AG20443 (cell line): ENCODE measurements around the gene HES7.
A peak's percentile ranks its signal among the peaks of the same experiment; 100 is the strongest.

Source experiments
- DNase-seq: peaks from one replicate; pipeline ENCODE4 v3.0.0; 2012; ENCODE audit warnings: low spot score, mixed read lengths

Gene HES7

GRCh38 chr17:8142887-8143580, 19.1 kb upstream of the HES7 start:
- DNase-seq, result no peak

DNA sequence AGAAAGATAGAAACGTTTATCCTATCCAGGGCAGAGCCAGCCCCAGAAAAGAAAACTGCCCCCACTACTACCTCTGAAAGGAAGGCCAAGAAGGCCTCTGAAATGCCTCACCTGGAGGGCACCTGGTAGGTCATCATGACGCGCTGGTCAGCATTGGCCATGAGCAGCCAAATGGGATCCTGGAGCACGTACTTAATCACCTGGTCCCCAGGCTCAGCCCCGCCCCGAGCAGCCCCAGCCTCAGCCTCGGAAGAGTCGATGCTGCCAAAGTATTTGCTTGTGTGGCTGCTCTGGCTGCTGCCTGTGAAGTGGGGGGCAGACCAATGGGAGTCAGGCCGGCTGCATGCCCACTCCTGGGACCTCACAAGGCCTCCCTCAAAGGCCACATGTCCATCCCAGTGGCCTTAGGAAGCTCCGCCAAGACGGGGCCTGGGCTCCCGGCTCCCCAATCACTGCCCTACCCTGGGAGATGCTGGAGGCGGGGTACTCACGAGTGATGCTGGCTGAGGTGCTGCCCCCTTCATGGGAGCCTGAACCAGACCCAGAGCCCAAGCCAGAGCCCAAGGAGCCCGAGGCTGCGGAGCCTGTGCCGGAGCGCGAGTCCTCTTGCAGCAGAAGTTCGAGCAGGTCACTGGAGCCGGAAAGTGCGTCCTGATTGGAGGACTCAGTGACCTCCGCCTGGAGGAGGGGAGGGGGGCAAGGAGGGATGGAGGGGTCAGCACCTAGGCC, 18.4 kb upstream of the HES7 start:
- no peak for DNase-seq

DNA sequence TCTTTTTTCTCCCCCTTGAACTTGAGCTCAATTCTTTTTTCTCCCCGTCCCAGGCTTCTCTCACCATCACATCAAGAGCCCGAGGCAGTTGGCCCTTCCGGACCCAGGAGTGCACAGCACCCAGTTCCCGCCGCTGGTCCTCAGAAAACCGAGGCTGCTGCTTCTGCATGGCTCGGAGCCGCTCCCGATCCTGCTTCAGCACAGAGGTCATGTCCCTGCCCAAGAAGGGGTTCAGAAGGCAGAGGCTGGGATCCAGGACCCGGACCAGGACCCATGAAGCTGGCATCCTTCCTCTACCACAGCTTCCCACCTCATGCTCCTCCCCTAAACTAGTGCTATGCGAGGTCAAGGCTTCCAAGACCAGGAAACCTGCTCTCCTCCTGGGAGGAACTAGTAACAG, 17.8 kb upstream of the HES7 start:
- DNase-seq, result no peak

DNA sequence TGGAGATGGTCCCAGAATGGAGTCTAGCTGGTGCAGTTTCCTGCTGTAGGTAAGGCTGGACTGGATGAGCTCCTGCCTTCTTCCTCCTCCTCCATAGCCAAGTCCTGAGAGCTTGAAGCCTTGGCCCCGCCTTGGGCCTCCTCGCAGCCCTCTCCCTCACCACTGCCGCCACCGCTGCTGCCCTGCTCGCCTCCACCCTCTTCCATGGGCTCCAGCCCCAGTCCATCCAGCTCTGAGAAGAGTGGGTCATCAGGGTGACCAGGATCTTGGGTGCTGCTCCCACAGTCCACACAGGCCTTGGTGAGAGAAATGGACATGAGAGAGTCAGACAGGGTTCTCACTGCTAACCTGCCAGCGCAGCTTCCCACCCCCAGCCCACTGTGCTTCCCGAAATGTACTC, 17.1 kb upstream of the HES7 start:
- DNase-seq, result no peak

- DNase-seq, result no peak
Observed at GRCh38 chr17:8140065-8141029, 16.4 kb upstream of the HES7 start.

- DNase-seq, result peak; percentile 92
Observed at GRCh38 chr17:8138672-8139371, 14.9 kb upstream of the HES7 start.

- no peak for DNase-seq
Observed at GRCh38 chr17:8138374-8138671, 14.4 kb upstream of the HES7 start.

DNA sequence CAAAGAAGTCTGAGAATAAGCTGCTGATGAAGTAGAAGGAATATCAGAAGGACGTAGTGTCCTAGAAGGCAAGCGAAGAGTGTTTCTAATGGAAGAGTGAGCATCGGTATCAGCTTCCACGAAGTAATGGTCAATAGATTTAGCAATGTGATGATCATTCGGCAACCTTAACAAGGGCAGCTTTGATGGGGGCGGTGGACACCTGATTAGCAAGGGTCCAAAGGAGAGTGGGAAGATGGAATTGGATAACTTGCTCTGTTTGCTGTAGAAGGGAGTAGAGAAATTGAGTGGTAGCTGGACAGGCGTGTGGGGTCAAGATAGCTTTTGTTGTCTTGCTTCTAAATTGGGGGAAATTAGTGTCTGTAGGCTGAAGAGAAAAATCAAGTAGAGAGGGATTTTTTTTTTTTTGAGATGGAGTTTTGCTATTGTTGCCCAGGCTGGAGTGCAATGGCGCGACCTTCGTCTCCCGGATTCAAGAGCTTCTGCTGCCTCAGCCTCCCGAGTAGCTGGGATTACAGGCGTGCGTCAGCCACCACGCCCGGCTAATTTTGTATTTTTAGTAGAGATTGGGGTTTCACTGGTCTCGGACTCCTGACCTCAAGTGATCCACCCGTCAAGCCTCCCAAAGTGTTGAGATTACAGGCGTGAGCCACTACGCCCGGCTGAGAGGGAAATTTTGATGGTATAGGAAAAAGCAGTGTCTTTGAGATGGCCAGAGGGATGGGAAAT, 13.9 kb upstream of the HES7 start:
- DNase-seq, result no peak

GRCh38 chr17:8133941-8134340, 10.0 kb upstream of the HES7 start:
- no peak for DNase-seq

DNA sequence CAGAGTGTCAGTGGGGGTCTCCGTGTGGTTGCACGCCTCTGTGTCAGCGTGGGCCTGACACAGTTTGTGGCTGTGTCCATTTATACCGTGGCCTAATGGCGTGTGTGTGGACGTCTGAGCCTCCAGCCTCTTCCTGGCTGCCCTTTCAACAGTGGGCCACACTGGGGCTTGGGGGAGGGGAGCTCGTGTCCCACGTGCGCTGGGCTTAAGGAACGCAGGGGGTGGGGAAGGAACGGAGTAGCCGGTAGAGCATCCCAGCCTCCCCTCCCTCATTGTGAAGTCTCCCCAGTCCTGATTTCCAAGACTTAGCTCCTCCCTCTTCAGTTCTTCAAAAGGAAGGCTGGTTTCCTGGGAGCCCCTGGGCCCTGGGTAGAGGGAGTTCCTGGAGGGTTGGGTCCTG, 9.5 kb upstream of the HES7 start:
- DNase-seq, result no peak

- no peak for DNase-seq
Observed at GRCh38 chr17:8131844-8132441, 8.0 kb upstream of the HES7 start.

- no peak for DNase-seq
Observed at GRCh38 chr17:8128125-8128784, 4.3 kb upstream of the HES7 start.

DNA sequence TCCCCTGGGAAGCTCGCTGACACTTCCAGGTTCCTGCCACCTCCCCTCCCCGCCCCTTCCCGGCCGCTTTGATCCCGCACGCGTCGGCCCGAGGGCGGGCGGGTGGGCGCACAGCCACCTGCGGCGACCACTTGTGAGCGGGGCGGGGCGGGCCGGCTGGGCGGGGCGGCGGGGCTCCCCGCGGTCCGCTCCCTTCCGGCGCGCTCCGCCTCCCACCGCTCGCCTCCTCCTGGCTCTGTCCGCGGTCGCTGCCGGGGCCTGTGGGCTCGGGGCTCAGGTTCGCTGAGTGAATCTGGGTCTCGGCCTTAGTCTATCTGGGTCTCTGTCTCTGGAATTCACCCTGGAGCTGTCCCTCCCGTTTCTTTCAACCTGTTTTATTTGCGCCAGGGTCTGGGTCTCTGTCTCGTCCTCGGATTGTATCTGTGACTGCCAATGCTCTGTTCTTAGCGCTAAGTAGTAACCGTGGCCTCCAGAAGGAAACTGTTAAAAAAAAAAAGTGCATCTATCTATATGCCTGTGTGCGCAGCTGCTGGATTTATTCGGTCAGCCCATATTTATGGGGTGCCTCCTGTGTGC, 2.7 kb upstream of the HES7 start:
- peak; percentile 63 for DNase-seq

GRCh38 chr17:8125947-8126490, 2.1 kb upstream of the HES7 start:
- DNase-seq, result no peak

DNA sequence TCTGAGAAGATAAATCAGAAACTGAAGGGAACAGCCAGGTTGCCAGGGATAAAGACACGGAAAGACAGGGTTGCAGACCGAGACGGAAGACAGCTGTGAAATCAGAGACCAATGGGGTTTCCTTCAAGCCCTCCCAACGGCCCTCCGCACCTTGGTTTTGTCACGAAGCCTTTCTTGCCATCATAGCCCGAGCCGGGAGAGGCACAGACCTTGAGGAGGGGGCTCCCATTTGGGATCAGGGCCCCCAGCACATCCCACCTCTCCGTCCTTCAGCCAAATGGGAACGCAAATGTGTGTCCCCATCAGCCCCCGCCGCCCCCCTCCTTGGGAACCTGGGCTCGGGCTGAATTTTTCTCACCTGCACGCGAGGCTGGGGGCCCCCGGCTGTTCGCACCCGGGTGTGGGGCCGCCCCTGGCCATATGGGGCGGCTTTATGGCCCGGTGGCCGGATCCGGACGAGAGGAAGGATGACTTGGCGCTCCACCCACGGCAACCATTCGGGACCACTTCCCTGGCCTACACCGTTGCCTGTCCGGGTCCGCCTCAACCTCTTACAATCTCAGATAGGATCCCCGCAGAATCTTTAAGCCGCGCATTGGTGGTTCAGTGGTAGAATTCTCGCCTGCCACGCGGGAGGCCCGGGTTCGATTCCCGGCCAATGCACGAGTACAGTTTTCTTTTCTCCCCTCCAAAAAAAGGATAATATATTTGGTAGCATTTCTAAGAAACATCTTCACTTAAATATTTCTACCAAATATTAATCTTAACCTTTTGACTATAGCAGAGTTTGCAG, 1.4 kb upstream of the HES7 start:
- peak; percentile 70 for DNase-seq

GRCh38 chr17:8124350-8125153, 646 bp upstream of the HES7 start:
- DNase-seq, result no peak

- no peak for DNase-seq
Observed at GRCh38 chr17:8122924-8123694, 797 bp downstream of the HES7 start.
